Left lobe of liver (tissue), 2 donors: ENCODE measurements around the gene SDK2. TPM values are rescaled to one million over a fixed set of nuclear protein-coding genes. Genes with fewer than 3 reads are reported as not detected.

Source experiments
- ATAC-seq: fragments of 200-7000 bp; cut with Tn5 transposase; one replicate; pipeline ENCODE4 v1.9.1; 2020; ENCODE audit warnings: mild to moderate bottlenecking, moderate library complexity
- DNase-seq: peaks from one replicate; pipeline ENCODE4 v3.0.0-alpha.2; 2020; ENCODE audit warnings: low spot score
- total RNA-seq: library from RNA; stranded (reverse); gene quantifications from one replicate; pipeline ENCODE4 v1.2.1, GENCODE V29; 2021
- donor health status: DM: no; HTN: no; CAD: no; lungs with moderate emphysema.
- donor health status: DM: no; HTN: yes; CAD: no.

The SDK2 gene
- total RNA-seq, 1 donor from 2014 or later: 0.15 TPM

DNA sequence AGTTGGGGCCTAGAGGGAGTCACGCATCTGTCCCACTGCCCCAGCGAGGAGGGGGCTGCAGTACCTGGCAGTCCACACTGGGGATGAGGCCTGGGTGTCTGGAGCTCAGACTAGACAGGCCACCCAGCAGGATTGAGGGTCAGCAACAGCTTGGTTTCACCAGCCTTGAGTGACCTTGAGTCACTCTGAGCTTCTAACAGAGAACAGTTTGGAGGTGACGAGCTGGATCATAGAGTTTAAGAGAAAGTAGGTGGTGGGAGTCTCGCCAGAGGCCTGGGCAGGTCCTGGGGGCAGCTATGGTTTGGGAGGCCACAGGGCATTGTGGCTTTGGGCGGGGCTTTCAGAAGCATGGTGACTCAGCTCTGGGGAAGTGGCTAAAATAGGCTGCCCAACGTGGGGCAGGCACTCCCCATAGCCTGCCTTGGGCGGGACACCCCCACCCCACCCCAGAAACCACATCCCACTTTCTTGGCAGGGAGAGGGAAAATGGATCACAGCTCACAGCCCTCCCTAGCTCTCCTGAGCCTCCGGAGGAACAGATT lies 352.9 kb downstream of the SDK2 start:
- no peak for DNase-seq

DNA sequence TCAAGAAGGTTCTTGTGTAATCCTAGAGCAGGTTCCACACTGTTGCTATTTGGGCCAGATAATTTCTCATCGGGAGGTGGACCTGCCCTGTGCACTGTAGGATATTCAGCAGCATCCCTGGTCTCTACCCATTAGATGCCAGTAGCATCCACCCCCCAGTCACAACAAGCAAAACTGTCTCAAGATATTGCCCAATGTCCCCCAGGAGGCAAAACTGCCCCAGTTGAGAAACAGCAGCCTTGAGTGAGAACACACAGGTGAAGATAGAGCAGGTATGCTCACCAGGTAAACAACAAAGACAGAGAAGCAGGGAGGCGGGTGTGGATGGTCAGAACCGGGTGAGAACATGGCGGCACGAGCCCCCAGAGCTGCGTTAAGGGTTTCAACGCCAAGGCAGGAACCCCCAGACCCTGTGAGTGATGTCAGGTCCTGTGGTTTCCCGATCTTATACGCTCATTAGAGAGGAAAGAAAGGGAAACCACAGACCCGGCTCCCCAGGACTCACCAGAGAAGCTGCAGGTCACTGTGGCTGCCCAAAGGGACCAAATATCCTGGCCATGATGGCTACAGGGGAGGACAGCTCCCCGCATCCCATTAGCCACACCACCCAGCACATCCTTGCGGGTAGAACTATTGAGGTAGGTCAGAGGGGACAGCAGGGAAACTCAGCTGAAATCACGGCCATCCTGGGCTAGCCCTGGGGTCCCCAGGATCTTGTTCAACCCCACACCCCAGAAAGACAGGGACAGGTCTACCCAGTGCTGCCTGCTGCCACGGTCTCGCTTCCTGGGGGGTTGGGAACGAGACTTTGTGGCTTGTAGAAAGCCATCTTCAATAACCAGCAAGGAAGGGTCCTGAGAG lies 353.6 kb downstream of the SDK2 start:
- ATAC-seq: no peak
- no peak for DNase-seq

More for the DNA sequence above, 352.9 kb downstream of the SDK2 start:
- ATAC-seq: no peak

DNA sequence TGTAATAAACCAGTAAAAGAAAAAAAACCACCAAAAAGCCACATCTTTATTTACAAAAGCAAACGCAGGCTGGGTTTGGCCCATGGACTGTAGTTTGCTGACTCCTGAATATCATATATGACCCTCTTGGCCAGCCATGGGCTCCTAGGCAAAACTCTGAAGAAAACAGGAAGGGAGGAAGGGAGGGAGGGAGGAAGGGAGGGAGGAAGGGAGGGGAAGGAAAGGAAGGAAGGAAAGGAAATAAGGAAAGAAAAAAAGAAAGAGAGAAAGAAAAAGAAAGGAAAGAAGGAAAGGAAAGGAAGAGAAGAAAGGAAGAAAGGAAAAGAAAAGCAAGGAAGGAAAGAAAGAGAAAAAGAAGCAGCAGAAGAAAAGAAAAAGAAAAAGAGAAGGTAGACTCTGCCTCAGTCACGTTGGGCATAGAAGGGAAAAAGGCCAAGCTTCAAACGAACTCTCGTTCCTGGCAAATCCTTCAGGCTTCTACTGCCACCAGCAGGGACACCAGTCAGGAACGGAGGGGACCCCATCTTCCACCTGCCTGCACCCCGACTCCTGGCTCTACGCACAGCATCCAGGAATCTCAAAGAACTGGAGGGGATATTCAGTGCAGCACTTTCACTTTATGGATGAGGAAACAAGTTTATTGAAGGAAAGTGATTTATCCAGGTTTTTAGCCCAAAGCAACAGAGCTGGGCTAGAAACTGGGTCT lies 354.5 kb downstream of the SDK2 start:
- no peak for DNase-seq
- no peak for ATAC-seq

DNA sequence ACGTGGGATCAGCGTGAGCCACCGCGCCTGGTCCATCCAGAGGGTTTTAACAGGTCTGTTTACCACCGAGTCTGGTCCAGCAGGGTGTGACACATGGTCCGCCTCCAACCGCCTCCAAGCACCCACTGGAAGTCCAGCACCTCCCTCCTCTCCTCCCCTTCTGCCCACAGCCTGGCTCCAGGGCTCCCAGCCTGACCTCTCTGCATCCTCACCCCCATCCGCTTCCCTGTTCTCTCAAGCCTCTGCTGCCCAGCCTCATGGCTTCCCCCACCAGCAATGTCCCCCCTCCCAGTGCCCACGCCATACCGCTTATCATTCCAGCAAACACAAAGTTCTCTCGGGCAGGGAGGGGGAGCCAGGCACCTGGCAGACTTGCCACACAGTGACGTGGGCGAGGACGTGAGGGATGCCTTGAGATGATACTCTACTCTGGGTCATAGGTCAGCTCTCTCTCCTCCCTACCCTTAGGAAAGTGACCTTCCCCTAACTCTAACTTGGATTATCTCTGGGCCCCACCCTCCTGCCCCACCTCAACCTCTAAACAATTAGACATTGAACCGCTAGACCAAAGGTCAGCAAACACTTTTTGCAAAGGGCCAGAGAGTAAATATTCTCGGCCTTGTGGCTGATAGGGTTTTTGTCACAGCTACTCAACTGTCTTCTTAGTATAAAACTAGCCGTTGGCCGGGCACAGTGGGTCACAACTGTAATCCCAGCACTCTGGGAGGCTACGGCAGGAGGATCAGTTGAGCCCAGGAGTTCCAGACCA lies 355.5 kb downstream of the SDK2 start:
- DNase-seq (peak; percentile 79), ATAC-seq (peak; percentile 49)

DNA sequence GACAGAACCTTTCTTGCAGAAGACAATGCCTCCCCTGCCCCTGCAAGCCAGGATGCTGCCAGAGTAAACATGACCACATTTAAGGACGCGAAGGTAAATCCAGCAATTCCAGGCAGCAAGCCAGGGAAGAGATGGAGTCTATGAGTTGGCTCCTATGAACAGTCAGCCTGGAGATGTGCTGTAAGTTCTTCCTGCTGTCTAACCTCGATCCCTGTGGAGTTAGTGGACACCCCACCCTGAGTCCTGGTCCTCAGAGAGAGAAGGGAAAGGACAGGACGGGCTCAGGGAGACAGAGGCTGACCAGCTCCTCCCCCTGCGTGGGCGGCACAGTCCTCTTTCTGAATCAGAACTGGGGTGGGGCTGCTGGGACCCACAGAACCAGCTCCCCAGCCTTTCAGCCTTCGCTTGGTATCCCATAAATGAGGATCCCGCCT lies 357.4 kb downstream of the SDK2 start:
- ATAC-seq (peak; percentile 16), DNase-seq (no peak)

DNA sequence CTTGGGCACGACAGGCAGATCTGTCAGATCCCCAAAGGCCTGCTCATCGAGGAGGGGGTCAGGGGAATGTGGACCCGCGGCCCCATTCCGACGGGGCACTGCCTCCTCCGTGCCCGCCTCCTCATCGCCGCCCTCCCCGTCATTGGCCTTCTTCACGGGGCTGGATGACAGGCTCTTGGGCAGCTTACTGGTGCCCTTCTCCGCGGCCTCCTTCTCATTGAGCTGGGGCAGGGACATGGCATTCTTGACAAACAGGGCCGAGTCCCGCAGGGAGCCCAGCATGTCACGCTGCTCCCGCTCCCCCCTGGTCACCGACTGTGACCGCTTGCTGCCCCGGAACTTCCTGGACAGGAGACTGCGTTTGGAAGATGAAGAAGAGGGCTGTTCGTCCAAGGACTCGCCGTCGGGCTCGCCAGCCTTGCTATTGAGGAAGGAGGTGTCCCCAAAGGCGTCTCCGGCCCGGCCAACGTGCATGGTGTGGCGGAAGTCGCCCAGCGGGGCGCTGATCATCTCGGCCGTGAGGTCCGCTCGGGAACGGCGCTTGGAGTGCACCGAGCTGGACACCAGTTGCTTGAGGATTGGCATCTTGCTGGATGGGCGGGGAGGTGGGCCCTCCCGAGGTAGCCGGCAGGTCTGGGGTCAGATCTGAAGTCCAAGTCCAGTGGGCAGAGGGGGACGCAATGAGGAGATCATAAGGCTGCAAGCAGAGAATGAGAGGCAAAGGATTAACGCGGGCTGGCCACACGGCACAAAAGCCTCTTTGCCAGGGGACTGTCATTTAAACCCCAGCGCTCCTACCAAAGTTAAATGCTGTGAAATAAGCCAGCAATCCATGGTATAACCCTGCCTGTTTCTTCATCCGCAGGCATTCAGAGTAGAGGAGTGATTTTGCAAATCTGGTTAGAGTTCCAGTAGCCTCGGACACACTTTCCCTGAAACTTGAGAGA lies 358.1 kb downstream of the SDK2 start:
- DNase-seq (no peak), ATAC-seq (no peak)

DNA sequence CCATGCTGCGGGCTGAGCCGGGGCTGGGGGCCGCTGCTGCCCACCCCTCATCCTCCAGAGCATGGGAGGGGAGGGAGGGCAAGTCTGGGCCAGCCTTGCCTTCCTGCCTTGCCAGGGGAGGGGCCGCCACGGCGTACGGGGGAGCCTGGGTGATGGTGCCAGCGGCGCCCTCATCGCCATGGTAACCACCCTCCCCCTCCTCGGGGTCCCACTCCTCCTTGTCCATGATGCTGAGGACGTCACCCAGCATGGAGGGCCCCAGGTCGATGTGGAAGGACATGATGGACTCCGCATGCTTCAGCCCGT lies 358.7 kb downstream of the SDK2 start:
- DNase-seq: no peak
- no peak for ATAC-seq

DNA sequence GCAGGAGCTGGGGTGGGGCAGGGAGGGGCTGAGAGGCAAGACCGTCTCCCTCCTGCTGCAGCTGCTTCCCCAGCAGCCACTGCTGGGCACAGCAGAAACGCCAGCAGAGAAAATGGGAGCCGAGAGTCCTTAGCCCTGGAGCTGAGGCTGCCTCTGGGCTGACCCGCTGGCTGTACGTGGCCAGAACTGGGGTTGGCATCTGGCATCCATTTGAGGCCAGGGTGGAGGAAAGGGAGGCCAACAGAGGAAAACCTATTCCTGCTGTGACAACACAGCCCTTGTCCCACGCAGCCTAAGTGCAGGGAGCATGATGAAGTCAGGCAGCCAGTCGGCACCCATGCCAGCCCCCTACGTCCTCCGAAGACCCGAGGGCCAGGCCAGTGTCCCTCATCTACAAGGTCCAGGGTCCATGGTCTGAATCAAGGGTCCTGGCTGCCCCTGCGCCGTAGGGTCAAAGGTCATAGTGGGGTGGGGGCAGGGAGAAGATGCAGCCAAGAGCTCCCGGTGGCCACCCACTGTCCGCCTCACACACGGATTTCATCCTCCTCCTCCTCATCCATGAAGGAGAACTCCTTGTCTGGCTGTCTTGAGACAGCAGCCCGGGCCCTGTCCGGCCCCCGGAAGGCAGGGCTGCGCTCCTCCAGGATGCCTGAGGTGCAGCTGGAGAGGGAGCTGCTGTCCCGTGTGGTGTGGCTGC lies 359.2 kb downstream of the SDK2 start:
- DNase-seq: no peak
- no peak for ATAC-seq
